Raji (cell line): Measurements from ENCODE around the gene XYLT2.

Experiments used
- POLR2A ChIP-seq: IDR thresholded peaks from 2 replicates; pipeline ENCODE4 v1.6.1; 2011; ENCODE audit warnings: low read depth, low read length, control low read depth; ENCODE audit not compliant: insufficient read depth

The XYLT2 gene

DNA sequence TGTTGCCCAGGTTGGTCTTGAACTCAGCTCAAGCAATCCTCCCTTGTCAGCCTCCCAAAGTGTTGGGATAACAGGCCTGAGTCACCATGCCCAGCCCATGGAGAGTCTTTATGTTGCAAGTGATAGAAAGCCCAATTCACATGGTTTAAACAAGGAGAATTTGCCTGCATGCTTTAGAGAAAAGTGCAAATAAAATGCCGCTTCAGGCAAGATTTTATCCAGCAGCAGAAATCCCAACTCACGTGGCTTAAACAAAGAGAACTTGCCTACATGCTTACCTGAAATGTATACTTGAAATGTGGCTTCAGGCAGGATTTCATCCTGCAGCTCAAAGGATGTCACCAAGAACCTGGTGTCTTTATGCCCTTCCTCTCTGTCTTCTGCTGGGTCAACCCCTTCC lies 28.8 kb upstream of the XYLT2 start:
- TF ChIP-seq POLR2A, result no peak

DNA sequence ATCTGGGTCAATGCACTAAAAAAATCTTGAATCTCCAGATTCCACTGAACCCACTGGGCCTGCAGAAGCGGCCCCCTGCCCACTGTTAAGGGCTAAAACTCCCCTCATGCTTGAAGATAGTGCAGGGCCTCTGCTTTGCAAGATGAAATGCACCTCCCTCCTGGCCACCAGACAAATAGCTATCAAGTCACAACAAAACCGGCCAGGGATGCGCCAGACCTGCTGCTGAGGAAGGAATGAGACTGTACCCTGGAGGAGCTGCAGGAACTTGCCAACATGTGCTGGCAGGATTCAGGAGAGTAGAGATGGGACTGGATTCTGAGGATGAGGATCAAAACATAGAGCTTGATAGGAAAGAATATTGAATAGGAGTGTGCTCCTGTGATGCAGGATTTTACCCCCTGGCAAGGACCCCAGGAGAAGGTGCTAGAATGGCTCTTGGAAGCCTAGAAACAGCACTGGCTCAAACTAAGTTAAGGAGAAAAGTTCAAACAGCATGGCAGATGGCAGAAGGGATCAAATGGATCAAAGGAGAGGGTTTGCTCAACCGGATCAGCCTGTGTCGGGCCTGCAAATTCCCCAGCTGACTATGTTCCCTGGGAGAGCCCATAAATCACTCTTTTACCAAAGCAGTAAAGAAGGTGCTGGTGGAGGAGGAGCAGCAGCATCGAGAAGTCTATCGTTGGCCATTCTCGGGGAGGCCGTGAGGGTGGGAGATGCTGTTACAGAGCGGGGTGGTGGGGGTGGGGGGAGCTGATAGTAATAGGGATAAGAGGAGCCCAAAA lies 27.2 kb upstream of the XYLT2 start:
- no peak for TF ChIP-seq POLR2A

DNA sequence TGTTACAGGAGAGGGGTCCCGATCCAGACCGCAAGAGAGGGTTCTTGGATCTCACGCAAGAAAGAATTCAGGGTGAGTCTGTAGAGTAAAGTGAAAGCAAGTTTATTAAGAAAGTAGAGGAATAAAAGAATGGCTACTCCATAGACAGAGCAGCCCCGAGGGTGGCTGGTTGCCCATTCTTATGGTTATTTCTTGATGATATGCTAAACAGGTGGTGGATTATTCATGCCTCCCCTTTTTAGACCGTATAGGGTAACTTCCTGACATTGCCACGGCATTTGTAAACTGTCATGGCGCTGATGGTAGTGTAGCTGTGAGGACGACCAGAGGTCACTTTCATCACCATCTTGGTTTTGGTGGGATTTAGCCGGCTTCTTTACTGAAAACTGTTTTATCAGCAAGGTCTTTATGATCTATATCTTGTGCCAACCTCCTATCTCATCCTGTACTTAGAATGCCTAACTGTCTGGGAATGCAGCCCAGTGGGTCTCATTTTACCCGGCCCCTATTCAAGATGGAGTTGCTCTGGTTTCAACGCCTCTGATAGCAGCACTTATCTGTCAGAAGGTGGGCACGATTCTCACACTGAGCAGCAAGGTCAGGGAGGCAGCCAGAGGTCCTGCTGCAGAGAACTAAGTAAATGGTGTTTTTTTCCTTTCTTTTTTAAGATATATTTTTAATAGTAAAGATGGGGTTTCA lies 26.5 kb upstream of the XYLT2 start:
- no peak for TF ChIP-seq POLR2A

DNA sequence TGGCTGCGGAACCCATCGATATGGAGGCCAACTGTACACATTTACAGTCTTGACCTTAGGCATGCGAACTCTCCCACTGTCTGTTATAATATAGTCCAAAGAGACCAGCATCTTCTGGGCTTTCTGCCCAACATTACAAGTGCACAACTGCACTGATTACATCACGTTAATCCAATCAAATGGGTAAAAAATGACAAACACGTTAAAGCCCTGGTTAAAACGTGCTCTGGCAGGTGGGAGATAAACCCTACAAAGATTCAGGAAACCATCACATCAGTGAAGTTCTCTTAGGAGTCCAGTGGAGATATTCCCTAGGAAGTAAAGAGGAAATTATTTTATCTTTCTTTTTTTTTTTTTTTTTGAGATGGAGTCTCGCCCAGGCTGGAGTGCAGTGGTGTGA lies 23.7 kb upstream of the XYLT2 start:
- TF ChIP-seq POLR2A, result no peak

DNA sequence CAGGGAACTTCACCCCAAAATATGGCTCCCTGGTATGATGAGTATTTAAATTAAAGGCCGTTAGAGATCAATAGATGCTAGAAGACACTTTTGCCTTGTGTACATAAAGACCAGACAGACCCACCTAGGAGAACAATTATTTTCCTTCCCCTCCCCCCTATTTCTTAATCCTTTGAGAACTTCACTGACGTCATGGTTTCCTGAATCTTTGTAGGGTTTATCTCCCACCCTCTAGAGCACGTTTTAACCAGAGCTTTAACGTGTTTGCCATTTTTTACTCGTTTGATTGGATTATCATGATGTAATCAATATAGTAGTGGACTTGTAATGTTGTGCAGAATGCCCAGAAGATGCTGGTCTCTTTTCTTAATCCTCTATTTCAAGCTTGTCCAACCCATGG lies 22.9 kb upstream of the XYLT2 start:
- no peak for TF ChIP-seq POLR2A

DNA sequence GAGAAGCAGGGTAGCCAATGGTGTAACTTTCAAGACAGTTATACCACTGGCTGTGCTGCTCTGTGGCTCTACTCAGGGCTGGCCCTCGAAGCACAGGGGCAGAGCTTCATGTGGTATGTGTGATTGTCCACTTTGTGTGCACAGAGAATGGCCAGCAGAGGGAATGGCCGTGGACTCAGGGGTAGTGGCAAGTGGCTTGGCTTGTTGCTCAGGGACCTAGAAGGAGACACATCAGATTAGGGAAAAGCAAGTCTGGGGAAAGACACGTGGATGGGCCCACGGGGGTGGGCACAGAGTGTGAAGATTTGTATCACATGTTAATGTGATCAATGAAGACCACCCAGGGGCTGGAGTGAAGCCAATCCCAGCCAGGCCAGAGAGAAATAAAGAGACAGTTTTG lies 20.0 kb upstream of the XYLT2 start:
- TF ChIP-seq POLR2A, result no peak

DNA sequence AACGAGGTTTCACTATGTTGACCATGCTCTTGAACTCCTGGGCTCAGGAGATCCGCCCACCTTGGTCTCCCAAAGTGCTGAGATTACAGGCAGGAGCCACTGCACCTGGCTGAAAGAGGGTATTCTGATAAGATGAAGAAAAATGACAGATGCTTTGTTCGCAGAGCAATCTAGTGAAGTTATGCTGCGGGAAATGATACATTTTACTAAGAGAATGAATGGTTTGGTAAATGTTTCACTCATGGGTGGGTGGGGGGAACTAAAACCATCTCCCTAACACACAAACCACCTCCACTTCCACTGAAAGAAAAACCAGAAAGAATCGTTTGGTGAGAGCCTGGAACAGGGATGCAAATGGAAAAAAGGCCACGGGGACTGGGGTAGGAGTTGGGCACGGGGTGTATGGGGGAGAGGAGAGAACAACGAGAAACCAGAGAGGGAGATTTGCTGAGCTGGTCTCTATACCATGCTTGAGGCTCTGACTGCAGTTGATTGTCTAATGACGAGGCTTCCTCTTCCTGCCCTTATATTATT lies 19.0 kb upstream of the XYLT2 start:
- no peak for TF ChIP-seq POLR2A

DNA sequence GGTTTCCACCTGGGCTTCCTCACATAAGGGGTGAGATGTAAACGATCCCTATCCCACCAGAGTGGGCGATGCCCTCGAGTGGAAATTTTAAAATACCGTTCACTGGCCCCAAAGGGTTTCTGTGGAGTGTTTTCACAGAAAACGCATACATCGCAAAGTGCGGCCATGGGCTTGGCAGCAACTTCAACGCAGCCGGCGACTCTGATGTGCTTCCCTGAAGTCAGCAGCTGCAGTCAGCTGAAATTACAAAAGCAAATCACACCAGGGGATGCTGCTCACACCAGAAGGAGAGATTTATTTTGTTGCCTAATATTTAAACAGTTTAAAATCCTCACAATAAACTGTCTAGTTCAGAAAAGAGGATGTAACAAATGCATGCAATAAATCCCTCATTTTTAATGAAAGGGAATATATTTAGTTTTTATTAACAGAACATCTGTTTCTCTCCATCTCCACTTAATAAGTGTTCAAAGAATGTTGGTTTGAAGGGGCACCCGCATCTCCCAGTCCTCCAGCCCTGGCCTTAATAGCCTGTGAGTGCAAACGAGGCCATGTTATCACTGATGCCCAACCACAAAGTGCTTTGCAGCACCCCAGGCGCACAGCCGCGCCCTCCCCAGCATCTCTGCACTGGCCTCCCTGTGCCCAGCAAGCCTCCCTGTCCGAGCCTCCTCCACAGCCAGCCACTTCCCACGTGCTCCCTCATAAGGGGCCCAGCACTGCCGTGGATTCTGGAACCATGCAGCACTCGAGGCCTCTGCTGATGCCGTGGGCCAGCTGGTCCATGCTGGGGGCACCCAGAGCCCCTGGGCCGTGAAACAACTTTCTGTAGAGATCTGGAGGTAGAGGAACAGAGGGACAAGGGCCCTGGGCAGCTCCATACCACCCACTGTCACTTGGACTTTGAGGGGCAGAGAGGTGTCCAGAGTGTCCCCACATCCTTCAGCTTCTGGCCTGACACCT lies 17.3 kb upstream of the XYLT2 start:
- no peak for TF ChIP-seq POLR2A

DNA sequence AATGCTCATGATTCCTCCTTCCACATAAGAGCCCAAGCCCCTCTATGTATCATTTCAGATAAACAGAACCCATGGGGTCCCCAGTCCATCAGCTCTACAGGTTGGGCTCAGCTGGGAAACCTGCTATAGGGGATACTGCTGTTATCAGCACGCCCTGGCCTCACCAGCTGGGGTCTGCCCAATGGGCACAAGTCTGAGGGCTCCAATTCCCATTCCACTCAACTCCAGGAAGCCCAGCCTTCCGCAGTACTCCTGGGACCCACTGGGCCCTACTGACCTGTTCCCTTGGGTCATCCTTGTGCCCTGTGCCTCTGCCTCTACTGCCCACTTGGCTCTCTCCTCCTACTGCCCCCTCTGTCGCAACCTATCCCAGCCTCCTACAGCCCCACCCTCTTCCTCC lies 16.2 kb upstream of the XYLT2 start:
- TF ChIP-seq POLR2A, result no peak

DNA sequence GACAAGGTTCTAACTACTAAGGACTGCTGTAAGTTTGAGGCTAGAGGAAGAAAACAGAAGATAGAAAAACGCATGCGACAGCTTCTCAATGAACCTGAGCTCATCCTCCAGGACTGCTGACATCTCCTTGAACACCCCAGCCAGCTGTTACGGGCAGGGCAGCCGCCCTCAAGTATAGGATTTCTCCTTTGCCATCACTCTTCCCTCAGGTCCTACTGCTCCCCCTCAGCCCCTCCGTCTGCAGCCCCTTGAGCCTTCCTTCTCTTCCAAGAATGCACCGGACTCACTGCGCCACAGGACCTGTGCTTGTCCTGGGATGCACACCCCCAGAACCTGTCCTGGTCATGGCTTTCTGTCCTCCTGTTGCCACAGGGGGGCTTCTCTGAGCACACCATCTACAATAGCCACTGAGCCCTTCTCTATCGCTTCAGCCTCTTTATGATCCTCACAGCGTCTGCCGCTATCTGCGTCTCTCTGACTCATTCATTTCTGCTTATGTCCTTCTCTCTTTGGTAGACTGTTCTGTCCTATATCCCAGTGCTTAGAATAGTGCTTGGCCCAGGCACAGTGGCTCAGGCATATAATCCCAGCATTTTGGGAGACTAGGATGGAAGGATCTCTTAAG lies 15.7 kb upstream of the XYLT2 start:
- no peak for TF ChIP-seq POLR2A

DNA sequence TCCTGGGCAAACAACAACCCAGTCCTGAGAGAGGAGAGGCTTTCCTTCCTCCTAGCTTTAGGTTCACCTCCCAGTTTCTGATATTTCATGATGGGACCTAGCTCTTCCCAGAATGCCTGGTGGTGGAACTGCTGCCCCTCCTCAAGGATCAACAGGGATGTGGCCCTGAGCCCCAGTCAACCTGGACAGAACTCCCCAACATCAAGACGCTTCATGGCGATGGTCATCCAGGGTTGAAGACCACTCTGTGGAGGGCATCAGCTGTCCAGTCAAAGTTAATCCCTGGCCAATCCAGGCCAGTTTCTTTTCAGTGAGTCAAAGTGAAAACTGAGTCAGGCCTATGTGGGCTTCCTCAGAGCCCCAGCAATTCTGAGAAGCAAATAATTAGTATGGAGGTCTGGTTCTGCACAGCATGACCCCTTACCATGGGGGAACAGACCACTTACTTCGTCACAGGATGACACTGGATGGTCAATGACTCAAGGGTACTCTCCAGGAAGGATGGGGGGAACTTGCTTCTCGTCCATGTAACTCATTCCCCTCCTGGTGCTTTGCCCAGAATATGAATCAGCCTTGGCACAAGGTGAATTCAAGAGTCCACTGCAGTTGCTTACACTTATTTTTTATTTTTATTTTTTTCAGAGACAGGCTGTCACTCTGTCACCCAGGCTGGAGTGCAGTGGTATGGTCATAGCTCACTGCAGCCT lies 14.7 kb upstream of the XYLT2 start:
- no peak for TF ChIP-seq POLR2A

DNA sequence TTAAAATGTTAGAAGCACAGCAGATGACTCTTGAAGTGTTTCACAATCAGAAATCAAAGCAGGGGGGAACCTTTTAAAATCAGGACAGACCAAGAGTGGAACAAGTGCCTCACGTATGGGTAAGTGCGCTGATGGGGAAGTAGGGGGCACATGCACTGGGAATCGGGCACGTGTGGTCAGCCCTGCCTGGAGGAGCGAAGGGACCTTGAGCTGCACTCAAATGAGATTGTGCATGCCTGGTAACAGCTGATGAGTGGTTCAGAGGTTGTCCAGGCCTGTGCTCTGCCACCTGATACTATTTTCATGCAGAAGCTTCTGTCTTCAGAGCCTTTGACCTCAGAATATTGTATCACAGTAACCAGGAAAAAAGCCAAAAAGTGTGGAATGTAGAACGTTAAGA lies 13.7 kb upstream of the XYLT2 start:
- no peak for TF ChIP-seq POLR2A

DNA sequence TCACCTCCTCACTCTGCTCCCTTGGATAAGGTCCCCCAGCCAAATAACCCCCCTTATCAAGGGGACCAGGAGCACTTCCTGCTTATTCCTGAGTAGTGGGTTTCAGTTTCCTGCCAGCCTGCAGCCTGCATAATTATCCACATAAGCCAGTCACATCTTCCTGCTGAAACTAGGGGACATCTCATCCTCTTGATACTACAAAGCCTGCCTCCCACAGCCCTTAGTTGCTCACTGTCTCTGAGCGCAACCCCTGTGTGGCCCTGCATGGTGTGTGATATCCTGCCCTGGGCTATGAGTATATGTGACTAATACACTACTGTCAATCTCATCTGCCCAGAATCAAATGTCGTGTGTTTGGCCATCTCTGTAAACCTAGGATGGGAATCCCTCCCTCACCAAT lies 8.0 kb upstream of the XYLT2 start:
- TF ChIP-seq POLR2A, result no peak

DNA sequence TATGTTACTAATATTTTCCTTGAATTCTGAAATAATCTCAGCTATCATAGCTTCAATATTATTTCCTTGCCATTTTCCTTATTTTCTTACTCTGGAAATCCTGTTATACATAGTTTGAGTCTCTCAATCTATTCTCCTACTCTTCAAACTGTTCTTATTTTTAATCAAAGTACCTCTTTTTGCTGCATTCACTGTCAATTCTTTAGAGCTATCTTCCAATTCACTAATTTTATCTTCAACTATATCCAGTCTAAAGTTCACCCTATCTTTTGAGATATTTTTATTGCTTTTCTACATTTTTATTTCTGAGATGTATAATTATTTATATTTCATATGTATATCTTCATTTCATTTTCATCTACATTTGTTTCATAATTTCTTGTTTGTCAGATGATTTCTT lies 7.3 kb upstream of the XYLT2 start:
- no peak for TF ChIP-seq POLR2A
